Glutamatergic neuron (in vitro differentiated cells): ENCODE data around the gene RAPH1. TPM values are rescaled to one million over a fixed set of nuclear protein-coding genes. Genes with fewer than 3 reads are reported as not detected.

ENCODE experiments used
- DNase-seq: peaks from one replicate; pipeline ENCODE4 v3.0.0; 2022
- H3K27ac Mint-ChIP-seq: one replicate; pipeline ENCODE4 v1.8.0; 2020; ENCODE audit warnings: mild to moderate bottlenecking, mixed read lengths, inconsistent platforms; ENCODE audit not compliant: unreplicated experiment
- H3K27me3 Mint-ChIP-seq: one replicate; pipeline ENCODE4 v1.8.0; 2020; ENCODE audit warnings: mild to moderate bottlenecking, moderate library complexity, mixed read lengths, inconsistent platforms; ENCODE audit not compliant: unreplicated experiment
- H3K36me3 Mint-ChIP-seq: one replicate; pipeline ENCODE4 v1.8.0; 2020; ENCODE audit warnings: mild to moderate bottlenecking, mixed read lengths, inconsistent platforms; ENCODE audit not compliant: unreplicated experiment
- H3K4me1 Mint-ChIP-seq: one replicate; pipeline ENCODE4 v1.8.0; 2020; ENCODE audit warnings: mild to moderate bottlenecking, low read depth, mixed read lengths, inconsistent platforms; ENCODE audit not compliant: unreplicated experiment
- H3K4me3 Mint-ChIP-seq: one replicate; pipeline ENCODE4 v1.8.0; 2020; ENCODE audit warnings: mild to moderate bottlenecking, mixed read lengths, inconsistent platforms; ENCODE audit not compliant: unreplicated experiment
- H3K9me3 Mint-ChIP-seq: one replicate; pipeline ENCODE4 v1.8.0; 2020; ENCODE audit warnings: mild to moderate bottlenecking, moderate library complexity, mixed read lengths, inconsistent platforms; ENCODE audit not compliant: unreplicated experiment
- total RNA-seq: library from RNA; stranded (reverse); fragmentation: NEBNext Ultra II Directional; extraction: Animal tissue kit (Norgen Biotek cat#: 25700); gene quantifications from one replicate; pipeline ENCODE4 v1.2.1, GENCODE V29; 2021; ENCODE audit not compliant: unreplicated experiment
- TF ChIP-seq, protein P1 (sequence below): fragments of 200-600 bp; sonication (generic); IDR thresholded peaks from one replicate; pipeline ENCODE4 v1.5.0; 2021; ENCODE audit not compliant: partially characterized antibody, unreplicated experiment

Gene RAPH1
- total RNA-seq, 1 donor from 2014 or later, result 56.9 TPM

DNA sequence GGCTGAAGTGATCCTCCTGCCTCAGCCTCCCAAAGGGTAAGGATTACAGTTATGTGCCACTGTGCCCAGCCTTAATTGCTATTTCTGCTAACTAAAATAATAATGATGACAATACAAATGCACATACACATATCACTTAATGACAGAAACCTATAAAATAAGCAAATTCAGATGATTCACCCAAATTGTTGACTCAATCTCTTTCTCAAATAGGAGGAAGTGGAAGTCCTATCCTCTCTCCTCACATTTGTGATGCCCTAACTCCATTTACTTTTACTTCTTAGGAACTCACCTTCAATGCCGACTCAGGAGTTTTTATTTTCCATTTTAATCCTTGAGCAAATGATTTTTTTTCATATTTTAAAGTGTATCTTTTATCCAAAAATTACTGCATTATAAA, 24.5 kb upstream of the RAPH1 start:
- TF ChIP-seq, protein P1, sequence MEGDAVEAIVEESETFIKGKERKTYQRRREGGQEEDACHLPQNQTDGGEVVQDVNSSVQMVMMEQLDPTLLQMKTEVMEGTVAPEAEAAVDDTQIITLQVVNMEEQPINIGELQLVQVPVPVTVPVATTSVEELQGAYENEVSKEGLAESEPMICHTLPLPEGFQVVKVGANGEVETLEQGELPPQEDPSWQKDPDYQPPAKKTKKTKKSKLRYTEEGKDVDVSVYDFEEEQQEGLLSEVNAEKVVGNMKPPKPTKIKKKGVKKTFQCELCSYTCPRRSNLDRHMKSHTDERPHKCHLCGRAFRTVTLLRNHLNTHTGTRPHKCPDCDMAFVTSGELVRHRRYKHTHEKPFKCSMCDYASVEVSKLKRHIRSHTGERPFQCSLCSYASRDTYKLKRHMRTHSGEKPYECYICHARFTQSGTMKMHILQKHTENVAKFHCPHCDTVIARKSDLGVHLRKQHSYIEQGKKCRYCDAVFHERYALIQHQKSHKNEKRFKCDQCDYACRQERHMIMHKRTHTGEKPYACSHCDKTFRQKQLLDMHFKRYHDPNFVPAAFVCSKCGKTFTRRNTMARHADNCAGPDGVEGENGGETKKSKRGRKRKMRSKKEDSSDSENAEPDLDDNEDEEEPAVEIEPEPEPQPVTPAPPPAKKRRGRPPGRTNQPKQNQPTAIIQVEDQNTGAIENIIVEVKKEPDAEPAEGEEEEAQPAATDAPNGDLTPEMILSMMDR, result no peak
- H3K36me3 Mint-ChIP-seq, result no peaks in the 10 kb centered on the region
- H3K4me1 Mint-ChIP-seq, result no peaks in the 10 kb centered on the region
- H3K9me3 Mint-ChIP-seq, result no peaks in the 10 kb centered on the region
- no peak for DNase-seq
- no peak overlapping the region for H3K27ac Mint-ChIP-seq
- H3K27me3 Mint-ChIP-seq, result no peaks in the 10 kb centered on the region
- no peak overlapping the region for H3K4me3 Mint-ChIP-seq

DNA sequence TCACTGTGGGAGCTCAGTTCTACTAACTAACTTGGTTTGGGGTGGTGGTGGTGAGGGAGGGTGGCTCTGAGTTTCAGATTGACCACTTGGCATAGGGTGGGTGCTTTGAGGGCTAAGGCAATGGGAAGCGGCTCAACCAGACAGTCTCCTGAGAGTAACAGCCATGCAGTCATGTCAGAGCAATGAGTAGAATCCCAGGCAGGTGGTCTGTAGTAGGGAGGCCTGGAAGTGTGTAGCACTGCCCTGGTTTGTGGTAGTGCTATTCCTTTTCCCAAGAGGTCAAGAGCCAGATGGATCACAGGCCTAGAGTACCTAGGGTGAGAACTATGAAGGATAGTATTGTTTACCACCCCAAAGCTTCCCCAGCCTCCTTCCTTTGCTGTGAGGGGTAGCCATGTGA, 18.7 kb upstream of the RAPH1 start:
- DNase-seq, result no peak
- Mint-ChIP-seq H3K9me3 (no peaks in the 10 kb centered on the region), H3K36me3 (no peaks in the 10 kb centered on the region), H3K27me3 (no peaks in the 10 kb centered on the region), H3K4me3 (no peak overlapping the region), H3K27ac (no peak overlapping the region), H3K4me1 (peaks cover 5% of the 10 kb centered on the region)
- TF ChIP-seq, protein P1, result no peak

DNA sequence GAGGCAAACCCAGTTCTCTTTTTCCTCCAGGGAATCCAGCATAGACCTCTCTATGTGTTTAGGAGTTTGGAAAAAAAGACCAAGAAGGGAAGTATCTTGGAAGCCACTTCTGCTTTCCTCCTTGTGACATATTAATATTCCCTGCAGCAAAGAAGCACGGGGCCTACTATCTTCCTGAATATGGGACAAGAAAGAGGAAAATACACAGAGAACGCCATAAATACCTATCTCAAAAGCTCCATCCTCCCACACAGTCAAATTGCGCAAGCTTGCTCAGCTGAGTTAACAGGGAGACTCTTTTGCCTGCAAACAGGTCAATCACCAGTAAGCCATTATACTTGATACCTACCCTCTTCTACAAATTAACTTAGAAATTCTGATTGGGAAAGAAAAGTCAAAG, 16.7 kb upstream of the RAPH1 start:
- peaks cover 5% of the 10 kb centered on the region for H3K4me1 Mint-ChIP-seq
- DNase-seq, result no peak

DNA sequence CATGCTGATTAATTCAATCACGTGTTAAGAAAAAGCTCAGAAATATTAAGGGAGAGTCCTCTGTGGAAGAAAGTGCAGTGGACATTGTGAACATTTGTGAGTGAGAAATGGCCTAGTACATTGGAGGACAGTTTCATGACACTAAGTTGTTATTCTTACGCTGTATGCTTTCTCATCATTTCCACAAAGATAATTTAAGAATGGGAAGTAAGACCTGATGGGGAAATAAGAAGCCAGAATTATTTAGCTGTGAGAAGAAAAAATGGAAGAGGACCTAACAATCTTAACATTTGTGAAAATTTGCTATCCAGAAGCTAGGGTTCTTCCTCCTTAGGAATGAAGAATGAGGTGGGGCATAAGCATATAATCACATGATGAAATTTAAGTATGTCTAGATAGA, 15.2 kb upstream of the RAPH1 start:
- Mint-ChIP-seq H3K36me3 (no peaks in the 10 kb centered on the region), H3K4me3 (no peak overlapping the region), H3K4me1 (peaks cover 5% of the 10 kb centered on the region), H3K27me3 (no peaks in the 10 kb centered on the region), H3K9me3 (no peaks in the 10 kb centered on the region), H3K27ac (no peak overlapping the region)
- TF ChIP-seq, protein P1, result no peak
- DNase-seq, result no peak

More for the DNA sequence above, 16.7 kb upstream of the RAPH1 start:
- TF ChIP-seq, protein P1, result no peak
- Mint-ChIP-seq H3K36me3 (no peaks in the 10 kb centered on the region), H3K27me3 (no peaks in the 10 kb centered on the region), H3K4me3 (no peak overlapping the region), H3K9me3 (no peaks in the 10 kb centered on the region), H3K27ac (no peak overlapping the region)

DNA sequence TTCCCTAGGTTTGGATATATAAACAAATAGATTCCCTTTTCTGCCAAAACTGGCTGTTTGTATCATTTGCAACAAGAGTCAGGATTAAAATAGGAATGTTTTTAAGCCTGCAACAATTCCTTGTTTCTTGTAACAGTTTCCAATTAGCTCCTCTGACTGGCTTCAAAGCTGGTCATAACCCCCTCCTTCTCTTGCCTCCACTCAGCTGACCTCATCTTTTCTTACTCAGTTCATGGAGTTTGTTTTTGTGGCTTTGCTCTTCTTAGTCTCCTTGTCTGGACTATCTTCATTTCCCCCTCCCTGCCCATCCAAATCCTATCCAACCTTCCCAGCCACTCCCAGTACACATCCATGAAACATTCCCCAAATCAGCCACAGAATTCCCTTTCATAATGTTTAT, 14.3 kb upstream of the RAPH1 start:
- H3K9me3 Mint-ChIP-seq, result no peaks in the 10 kb centered on the region
- H3K4me3 Mint-ChIP-seq, result no peak overlapping the region
- H3K27ac Mint-ChIP-seq, result no peak overlapping the region
- TF ChIP-seq, protein P1, result no peak
- peaks cover 5% of the 10 kb centered on the region for H3K4me1 Mint-ChIP-seq
- no peak for DNase-seq
- H3K36me3 Mint-ChIP-seq, result no peaks in the 10 kb centered on the region
- H3K27me3 Mint-ChIP-seq, result no peaks in the 10 kb centered on the region
